HUDEP-2 (cell line): ENCODE results near the gene H6PD.

Experiments used
- DNase-seq, 76 experiments: peaks; one replicate each; lab custom pipeline; 2025; ENCODE audit not compliant: unreplicated experiment in 76 of 76; lab: John Stamatoyannopoulos, UW

The H6PD gene

GRCh38 chr1:9238550-9238949, 4.0 kb downstream of the H6PD start:
- DNase-seq: no peak

DNA sequence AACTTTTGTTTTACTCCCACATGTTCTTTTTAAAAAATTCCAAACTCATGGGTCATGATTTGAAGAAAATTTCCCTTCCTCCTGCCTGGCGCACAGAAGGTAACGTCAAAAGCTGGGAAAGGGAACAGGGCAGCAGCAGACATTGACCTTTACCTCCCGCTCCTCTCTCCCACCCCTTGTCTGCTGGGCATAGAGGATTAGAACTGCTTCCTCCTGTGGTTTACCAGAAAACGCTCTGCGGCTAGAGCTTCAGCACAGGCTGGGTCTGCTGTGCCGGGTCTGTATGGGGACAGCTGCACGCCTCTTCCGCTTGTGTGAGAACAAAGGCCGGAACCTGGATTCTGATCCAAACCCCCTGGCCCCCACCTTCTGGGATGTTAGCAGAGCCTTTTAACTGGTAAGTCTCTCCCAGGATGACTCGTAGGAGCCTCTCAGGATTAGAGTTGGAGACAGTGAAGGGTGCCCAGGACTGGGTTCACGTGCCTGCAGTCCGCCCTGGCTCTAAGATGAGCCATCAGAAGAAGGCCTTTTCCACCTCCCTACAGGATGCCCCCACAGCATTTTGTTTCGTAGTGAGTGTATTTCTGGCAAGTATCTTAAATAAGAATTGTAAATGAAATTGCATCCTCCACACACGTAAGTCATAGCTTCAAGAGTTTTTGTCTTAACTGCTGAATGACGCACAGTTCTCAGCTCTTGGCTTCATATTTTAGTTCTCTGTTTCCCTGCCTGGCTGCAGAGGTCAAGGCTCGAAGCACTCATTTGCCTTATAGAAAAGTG, 5.2 kb downstream of the H6PD start:
- no peak for DNase-seq

DNA sequence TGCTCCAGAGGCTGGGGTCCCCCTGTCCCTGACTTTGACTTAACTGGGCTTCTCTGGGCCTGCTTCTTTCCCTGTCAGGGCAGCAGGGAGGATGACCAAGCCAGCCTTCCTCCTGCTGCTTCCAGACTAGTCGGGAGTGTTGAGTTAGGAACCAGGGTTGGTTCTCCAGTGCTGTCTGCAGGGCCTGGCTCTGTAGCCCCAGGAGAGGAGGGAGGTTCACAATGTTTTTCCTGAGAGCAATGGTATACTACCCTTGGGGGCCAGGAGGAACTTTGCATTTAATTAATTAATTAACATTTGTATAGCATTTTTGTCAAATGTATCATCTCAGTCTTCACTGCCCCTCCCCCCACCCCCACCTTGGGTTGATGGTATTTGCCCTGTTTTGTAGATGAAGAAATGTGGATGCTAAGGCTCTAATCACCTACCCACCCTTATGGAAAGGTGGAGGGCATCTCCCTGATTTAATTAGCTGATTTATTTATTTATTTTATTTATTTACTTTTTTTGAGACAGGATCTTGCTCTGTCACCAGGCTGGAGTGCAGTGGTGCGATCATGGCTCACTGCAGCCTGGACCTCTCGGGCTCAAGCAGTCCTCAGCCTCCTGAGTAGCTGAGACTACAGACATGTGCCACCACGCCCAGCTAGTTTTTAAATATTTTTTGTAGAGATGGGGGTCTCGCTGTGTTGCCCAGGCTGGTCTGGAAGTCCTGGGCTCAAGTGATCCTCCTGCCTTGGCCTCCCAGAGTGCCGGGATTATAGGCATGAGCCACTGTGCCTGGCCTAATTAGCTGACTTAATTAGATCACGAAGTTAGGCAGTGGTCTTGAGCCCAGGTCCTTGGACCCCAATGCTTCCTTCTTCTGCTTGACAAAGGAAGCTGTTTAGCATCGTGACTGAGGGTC, 6.6 kb downstream of the H6PD start:
- no peak for DNase-seq

GRCh38 chr1:9241891-9242290, 7.3 kb downstream of the H6PD start:
- DNase-seq: no peak

GRCh38 chr1:9242338-9242969, 7.9 kb downstream of the H6PD start:
- no peak for DNase-seq

DNA sequence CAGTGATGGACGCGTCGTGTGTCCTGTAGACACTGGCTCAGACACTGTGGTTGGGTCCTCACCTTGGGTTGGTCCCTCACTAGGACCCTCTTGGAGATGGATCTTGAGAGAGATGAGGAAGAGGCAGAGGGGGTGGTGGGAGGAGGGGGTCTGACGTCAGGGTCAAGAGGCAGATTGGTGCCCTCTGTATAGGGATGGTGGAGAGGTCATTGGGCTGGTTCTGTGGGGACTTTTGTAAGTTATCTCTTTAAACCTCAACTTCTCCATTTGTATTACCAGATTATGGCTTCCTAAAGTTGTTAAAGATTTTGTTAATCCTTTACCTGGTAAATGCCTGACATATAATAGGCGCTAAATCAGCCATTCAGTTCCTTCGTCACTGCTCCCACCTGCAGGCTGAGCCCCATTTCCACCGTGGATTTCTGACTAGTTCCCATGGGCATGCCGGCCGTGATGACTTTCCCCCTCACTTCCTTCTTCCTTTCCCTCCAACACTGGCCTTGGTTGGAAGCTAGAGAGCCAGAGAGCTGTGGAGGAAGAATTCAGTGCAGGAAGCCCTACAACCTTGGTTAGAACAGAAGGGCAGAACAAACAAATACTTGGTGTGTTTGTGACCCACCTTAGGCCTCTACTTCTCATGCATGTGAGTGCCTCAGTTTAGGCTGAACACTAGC, 8.6 kb downstream of the H6PD start:
- DNase-seq: no peak

DNA sequence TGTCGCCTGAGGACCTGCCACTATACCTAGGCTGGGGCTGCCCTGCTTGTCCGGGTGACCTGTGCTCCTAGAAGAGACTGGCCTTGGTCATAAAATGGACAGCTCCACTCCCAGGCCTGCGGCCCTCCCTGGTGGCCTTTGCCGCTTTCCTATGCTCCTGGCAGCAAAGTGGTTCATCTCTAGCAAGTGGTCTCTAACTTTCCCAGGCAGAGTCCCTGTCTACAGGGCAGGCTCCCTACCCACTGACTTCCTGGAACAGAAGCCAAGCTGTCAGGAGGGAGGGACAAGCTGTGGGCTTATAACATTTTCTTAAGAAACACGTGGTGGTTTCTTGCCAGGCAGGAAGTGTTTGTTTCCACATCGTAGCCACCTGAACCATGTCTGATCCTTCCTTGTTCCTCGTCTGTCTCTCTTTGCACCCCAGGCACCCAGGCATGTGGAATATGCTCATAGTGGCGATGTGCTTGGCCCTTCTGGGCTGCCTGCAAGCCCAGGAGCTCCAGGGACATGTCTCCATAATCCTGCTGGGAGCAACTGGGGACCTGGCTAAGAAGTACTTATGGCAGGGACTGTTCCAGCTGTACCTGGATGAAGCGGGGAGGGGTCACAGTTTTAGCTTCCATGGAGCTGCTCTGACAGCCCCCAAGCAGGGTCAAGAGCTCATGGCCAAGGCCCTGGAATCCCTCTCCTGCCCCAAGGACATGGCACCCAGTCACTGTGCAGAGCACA, 10.1 kb downstream of the H6PD start:
- DNase-seq: no peak

DNA sequence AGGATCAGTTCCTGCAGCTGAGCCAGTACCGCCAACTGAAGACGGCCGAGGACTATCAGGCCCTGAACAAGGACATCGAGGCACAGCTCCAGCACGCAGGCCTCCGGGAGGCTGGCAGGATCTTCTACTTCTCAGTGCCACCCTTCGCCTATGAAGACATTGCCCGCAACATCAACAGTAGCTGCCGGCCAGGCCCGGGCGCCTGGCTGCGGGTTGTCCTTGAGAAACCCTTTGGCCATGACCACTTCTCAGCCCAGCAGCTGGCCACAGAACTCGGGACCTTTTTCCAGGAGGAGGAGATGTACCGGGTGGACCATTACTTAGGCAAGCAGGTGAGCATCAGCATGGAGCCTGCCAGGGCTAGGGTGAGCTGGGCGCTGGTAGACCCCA, 10.7 kb downstream of the H6PD start:
- no peak for DNase-seq

DNA sequence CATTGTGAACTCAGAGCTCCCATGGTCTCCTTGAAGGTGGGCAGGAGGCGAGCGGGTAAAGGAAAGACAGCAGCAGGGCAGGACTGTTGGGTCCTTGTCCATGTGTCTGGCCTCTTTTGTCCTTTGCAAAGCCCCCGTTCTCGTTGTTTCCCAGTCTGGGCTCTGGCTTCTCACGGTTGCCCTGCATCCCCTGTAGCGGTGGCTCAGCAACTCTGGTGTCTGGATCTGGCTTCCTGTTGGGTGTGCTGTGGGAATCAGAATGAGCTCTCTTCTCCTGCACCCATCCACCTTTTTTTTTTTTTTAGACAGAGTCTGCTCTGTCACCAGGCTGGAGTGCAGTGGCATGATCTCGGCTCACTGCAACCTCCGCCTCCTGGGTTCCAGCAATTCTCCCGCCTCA, 11.1 kb downstream of the H6PD start:
- no peak for DNase-seq

DNA sequence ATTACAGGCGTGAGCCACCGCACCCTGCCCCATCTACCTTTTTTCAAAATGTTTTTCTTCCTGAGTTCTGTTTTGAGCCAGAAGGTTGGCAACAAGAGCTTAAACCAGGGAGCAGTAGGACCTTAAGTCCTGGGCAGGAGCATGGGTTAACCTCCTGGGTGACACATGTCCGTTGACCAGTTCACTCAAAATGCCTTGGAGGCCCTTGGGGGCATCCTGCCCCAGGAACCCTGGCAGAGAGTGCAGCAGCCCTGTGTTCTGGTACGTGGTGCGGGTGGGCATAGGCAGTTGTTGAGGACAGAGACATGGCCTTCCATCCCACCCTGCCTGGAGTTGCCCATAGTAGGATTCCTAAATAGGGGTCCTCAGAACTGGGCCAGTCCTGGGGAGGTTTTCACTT, 11.6 kb downstream of the H6PD start:
- no peak for DNase-seq

GRCh38 chr1:9246841-9247785, 12.5 kb downstream of the H6PD start:
- DNase-seq: no peak

- no peak for DNase-seq
Measured at GRCh38 chr1:9247894-9248293, 13.3 kb downstream of the H6PD start.

DNA sequence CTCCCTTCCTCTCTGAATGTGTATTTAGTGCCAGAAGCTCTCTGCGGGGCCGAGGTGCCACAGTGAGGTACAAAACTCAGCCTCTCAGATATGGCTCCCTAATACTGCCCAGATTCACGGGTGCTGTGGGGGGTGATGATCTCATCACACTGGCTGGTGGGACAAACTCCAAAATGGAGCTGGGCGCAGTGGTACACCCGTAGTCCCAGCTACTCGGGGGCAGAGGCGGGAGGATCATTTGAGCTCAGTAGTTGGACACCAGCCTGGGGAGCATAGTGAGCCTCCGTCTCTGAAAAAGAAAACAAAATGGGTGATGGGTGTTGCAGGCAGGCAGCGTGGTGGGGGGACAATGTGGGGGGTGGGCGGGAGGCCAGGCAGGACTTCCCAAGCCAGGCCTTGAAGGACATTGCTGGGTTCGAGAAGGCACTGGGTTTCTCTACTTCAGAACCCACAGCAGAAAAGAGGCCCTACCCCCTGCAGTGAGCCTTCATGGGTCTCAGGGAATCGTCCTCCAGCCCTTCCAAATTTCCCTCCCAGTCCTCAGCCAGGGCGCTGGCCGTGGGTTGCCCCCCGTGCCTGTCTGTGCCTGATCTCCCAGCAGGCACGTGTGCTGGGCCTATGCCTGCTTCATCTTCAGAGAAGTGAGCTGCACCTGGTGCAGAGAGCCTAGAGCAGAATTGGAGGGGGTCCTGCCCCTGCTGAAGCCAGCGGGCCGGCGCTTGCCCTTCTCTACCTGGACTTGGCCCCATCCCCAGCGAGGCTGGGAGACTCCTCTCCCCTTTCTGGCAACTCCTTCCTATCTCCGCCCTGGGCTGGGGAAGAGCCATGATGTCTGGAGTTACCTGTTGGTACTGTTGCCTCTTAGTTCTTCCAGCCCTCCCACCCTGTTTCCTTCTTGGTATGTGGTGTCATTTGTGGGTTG, 14.0 kb downstream of the H6PD start:
- DNase-seq: no peak

DNA sequence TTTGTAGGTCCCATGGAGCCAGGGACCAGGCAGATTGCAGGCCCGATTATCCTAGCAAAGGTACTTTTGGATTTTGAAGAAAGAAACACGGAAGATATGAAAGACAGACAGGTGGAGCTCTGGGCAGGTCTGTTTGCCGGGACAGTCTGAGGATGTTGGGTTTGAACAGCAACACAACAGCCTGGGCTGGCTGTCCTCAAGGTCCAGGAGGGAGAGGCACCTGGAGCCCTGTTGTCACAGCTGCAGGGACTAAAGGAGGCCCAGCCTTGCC, 14.6 kb downstream of the H6PD start:
- no peak for DNase-seq

GRCh38 chr1:9249534-9250410, 15.2 kb downstream of the H6PD start:
- DNase-seq: peak in 22 of 76 experiments; percentile 2 to 41 (median 10)

DNA sequence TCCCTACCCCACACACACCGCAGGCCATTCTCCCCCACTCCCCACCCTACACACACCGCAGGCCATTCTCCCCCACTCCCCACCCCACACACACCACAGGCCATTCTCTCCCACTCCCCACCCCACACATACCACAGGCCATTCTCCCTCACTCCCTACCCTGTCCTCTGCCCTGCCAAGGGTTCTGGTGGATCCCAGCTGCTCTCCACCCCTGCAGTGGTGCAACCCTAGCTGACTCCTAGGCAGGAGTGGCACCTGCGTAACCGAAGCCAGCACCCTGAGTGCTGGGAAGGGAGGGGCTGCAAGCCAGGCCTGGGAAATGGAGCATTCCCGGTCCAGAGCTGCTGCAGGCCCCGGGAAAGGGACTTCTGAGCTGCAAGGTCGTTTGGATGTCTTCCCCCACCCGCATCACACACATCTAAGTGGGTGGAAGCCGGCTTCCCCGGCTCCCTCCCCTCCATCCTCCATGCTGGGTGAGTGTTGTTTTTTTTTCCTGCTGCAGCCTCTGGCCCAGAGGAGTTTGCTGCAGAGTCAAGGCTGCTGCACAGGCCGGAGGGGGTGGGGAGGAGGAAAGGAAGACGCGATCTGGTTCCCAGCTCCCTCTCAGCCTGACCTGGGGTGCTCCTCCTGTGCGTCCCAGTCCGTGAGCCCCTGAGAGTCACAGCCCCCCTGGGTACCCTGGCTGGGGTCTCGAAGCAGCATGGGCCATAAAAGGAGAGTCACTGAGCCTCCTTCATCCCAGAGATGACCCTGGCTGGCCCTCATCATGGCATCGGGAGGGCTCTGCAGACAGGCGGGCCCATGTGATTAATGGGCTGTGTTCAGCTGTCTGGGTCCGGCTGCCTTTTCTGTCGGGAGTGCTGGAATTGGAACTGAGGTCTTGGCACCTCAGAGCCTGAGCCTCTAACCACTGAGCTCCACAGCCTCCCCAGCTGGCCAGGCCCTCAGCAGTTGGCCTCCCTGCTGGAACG, 16.1 kb downstream of the H6PD start:
- no peak for DNase-seq
